HG03378 (cell line): ENCODE measurements around the gene CAMKK2.
"Not testable (repeated sequence)": the region's sequence is repeated elsewhere in the genome, so short reads cannot be mapped to it uniquely, and the experiment has no call there.

Experiments
- ATAC-seq: cut with Tn5 transposase; IDR thresholded peaks from one replicate; pipeline ENCODE4 v1.9.1; 2021; ENCODE audit warnings: mild to moderate bottlenecking, moderate library complexity; ENCODE audit not compliant: unreplicated experiment

CAMKK2 gene

DNA sequence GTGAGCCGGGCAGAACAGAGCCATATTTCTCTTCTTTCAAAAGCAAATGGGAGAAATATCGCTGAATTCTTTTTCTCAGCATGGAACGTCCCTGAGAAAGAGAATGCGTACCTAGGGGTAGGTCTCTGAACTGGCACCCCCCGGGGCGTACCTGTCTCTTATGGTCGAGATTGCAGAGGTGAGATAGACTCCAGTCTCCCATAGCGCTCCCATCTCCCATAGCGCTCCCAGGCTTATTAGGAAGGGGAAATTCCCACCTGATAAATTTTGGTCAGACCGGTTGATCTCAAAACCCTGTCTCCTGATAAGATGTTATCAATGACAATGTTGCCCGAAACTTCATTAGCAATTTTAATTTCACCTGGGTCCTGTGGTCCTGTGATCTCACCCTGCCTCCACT, 16.0 kb downstream of the CAMKK2 start:
- ATAC-seq, result not testable (repeated sequence)

DNA sequence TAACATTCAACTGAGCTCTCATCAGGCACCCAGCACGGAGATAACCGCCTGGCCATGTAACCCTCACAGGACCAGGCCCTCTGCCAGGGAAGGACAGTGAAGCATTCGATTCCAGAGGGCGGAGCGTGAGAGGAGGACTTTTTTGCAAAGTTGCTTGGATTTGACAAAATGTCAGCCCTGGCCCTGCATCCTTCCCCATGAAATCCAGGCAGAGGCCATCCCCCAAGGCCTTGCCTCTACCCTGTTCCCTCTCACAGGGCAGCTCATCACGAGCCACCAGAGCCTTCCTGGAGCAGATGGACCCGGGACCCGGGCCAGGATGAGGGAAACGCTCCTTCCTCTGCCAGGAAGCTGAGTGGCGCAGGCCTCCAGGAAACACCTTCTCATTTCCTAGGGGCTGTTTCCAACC, 17.0 kb downstream of the CAMKK2 start:
- no peak for ATAC-seq

DNA sequence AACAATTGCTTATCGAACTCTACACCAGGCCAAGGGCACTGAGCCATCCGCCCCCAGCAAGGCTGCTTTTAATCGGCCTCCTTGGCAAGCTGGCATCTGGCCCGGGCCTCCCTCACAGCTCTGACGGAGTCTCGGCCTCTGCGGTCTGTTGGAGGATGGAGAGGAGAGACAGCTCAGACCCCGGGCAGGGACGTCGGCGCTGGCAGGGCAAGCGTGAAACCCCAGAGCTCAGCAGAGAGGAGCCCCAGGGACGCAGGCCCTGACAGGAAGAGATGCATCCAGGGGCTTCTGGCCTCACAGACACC, 17.5 kb downstream of the CAMKK2 start:
- ATAC-seq, result no peak

GRCh38 chr12:121278169-121279070, 18.1 kb downstream of the CAMKK2 start:
- no peak for ATAC-seq

GRCh38 chr12:121277374-121277759, 19.1 kb downstream of the CAMKK2 start:
- ATAC-seq, result no peak

DNA sequence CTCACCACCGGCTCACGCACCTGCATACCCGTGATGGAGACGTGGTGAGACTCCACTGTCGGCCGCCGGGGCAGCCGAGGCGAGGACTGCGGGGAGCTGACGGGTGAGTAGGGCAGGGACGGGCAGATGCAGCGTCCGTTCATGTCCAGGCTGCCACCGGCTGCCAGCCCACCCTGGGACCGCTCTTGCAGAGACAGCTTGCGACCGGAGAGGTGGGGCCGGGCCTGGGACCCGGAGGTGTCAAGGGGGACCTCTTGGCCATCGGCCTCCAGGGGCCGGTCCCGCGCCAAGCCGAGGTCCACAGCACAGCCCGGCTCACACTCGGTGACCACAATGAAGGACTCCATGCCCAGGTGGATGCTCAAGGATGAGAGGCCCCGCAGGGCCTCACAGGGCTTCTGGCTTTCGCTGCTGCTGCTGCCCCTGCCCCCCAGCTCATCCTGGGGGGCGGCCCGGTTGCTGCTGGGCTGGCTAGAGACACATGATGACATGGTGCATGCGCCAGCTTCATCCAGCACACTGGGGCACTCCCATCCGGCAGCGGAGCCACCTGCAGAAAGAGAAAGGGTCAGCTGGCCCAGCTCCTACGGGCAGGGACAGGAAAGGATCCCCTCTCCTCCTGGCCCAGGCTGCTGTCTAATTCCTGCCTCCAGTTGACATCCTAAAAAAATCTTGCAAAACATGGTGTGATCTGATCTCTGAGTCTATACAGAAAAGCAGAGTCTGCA, 22.3 kb downstream of the CAMKK2 start:
- no peak for ATAC-seq

- ATAC-seq, result no peak
These were observed 23.1 kb downstream of the CAMKK2 start for GRCh38 chr12:121273364-121273896.

DNA sequence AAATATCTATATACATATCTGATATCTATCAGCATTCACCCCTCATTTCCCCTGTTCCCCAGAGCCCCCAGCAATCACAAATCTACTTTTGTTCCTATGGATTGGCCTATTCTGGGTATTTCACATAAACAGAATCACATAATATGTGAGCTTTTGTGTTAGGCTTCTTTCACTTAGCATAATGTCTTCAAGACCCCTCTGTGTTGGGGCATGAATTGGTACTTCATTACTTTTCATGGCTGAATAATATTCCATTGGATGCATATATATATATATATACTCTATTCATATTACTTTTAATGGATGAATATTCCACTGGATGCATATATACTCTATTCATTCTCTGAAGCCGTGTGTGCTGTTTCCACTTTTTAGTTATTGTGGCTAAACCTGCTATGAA, 28.7 kb downstream of the CAMKK2 start:
- no peak for ATAC-seq

GRCh38 chr12:121264951-121265515, 31.5 kb downstream of the CAMKK2 start:
- ATAC-seq, result no peak

- ATAC-seq, result no peak
These were observed 32.4 kb downstream of the CAMKK2 start for GRCh38 chr12:121264135-121264534.

DNA sequence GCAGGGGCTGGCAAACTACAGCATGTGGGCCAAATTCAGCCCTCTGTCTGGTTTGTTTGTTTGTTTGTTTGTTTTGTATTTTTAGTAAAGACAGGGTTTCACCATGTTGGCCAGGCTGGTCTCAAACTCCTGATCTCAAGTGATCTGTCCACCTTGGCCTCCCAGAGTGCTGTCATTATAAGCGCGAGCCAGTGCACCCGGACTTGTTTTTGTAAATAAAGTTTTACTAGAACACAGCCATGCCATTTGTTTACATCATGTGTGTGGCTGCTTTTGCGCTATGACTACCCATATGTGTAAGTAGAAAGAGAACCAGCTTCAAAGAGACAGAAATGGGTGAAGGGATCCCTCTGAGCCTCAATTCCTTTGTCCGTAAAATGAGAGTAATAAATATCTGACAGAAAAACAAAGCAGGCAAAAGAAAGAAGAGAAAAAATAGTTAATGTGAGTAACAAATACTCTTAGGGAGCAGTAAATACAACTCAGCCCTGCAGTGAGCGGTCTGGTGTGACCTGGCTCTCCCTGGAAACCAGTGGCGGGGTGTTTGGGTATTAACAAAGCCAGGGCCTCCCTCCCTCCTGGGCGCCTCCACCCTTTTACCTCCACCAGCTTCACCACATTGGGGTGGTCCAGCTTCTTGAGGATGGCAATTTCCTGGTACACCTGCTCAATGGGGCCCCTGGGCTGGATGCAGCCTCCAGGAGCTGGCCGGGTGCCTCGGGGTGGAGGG, 33.1 kb downstream of the CAMKK2 start:
- ATAC-seq, result no peak

DNA sequence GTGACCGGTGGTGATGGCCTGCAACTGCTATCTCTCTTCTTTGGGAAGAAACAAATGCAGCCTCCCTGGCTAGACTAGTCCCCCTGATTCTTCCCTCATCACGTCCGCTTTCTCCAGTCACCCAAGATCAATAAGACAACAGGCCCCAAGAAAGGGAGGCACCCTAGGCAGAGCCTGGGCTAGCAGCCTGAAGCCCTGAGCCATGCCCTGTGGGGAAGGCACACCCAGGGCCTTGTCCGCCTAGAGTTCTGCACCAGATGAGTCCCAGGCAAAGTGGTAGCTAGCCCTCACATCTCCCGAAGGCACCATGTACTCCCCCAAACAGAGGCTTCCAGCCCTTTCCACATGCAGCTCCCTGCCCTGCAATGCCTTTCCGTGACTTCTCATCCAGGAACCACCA, 35.1 kb downstream of the CAMKK2 start:
- ATAC-seq, result no peak

DNA sequence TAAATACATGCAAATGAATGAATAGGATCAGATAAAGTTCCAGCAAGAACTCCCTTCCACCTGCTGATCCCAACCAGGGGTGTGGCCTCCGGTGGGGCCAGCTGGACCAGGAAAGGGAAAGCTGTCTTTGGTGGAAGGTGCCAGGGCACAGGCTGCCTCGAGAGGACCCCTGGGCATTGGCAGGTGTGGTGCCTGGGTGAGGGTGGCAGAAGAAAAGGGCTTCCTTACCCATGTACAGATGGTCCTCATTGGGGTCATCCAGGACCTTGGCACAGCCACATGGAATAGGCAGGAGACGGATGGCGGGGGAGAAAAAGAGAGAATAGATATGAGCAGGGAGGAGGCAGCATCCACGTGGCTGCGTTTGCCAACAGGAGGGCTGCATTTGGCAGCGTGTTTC, 36.4 kb downstream of the CAMKK2 start:
- no peak for ATAC-seq

DNA sequence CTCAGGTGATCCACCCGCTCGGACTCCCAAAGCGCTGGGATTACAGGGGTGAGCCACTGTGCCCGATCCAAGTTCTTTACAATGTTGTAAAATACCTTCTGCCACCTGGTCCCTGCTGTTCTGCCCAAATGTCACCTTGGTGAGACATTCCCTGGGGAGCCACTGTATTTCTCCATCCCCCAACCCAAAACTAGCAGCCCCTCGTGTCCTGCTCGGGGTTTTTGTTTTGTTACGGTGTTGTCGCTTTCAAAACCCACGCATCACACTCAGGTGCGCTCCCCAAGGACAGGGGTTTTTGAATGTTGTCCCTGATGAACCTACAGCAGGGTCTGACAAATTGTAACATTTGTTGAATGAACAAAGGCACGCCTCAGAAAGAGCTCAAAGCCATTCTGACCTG, 37.4 kb downstream of the CAMKK2 start:
- ATAC-seq, result no peak

- peak; percentile 42 for ATAC-seq
These were observed 38.6 kb downstream of the CAMKK2 start for GRCh38 chr12:121257704-121258449.

DNA sequence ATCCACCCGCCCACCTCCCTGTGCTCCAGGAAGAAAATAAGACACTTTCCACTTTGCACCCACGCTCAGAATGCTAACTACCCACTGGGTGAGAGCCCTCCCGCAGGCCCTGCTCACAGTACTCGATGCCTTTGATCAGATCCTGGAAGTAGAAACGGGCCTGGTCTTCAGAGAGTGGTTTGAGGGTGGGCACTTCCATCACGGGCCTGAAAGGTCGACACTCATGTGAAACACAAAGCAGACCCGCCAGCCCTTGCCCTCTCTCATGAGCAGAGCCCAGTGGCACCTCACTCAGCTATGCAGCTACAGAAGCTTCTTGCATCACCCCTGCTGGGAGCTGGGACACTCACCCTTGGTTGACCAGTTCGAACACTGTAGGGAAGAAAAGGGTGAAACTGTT, 41.1 kb downstream of the CAMKK2 start:
- ATAC-seq, result no peak

DNA sequence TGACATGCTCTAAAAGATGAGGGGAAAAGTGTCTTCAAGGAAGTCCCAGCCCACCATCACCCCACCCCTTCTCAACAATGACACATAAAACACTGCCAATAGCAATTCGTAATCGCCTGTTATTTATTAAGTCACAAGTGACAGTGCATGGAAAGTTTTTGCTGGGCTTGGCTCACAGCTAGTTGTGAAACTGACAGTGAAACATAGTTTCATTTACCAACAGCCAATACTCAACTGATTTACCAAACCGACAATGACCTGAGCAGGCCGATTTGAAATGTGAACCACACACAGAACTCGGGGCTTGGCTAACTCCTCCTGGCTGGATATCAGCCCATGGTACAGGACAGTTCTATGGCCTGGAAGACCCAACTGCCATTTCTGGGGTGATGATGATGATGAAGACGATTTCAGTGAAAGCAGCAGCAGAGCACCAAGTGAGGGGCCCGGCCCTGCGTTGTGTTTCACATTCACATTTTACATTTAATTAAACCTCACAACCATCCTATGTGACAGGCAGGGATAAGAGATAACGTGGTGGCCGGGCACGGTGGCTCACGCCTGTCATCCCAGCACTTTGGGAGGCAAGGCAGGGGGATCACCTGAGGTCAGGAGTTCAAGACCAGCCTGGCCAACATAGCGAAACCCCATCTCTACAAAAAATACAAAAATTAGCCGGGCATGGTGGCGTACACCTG, 42.7 kb downstream of the CAMKK2 start:
- ATAC-seq, result no peak

GRCh38 chr12:121252712-121253345, 43.7 kb downstream of the CAMKK2 start:
- ATAC-seq, result no peak

- ATAC-seq, result no peak
These were observed 44.7 kb downstream of the CAMKK2 start for GRCh38 chr12:121251838-121252237.
